ENCODE results near the gene MELTF. TPM values are rescaled to one million over a fixed set of nuclear protein-coding genes. Genes with fewer than 3 reads are reported as not detected.
A peak's percentile ranks its signal among the peaks of the same experiment; 100 is the strongest.

The MELTF gene
- total RNA-seq, 1 experiment from 2014 or later, result 9.2 TPM

GRCh38 chr3:197023998-197024651 lies 5.5 kb downstream of the MELTF start:
- H3K14ac ChIP-seq (ENCODE audit: insufficient read depth, low read length), result no peak overlapping the region
- no peak overlapping the region for H3K23ac ChIP-seq (ENCODE audit: insufficient read length, low read depth, low read length)
- H3K27ac Mint-ChIP-seq, result no peak overlapping the region
- peaks cover 27 to 30% of the 10 kb centered on the region in 2 experiments for H3K4me1 Mint-ChIP-seq
- no peak overlapping the region for H3K27ac ChIP-seq (ENCODE audit: insufficient read length, low read depth, low read length)
- no peaks in the 10 kb centered on the region for H3K9me3 Mint-ChIP-seq
- H3K18ac ChIP-seq (ENCODE audit: insufficient read length, low read depth, low read length), result no peak overlapping the region
- no peak overlapping the region for H4K91ac ChIP-seq (ENCODE audit: insufficient read length, low read depth, low read length)
- DNase-seq, result peak; percentile 33
- H4K5ac ChIP-seq (ENCODE audit: insufficient read length, low read depth, low read length), result no peak overlapping the region
- H2AK5ac ChIP-seq (ENCODE audit: insufficient read length, low read length), result no peak overlapping the region
- no peak overlapping the region for H2AFZ ChIP-seq (ENCODE audit: low read length)
- H2BK15ac ChIP-seq (ENCODE audit: low read depth, low read length), result no peak overlapping the region
- H3K9me3 ChIP-seq (ENCODE audit: control insufficient read depth, low read depth, low read length), result no peaks in the 10 kb centered on the region
- H3K79me1 ChIP-seq (ENCODE audit: insufficient read depth, low read depth, low read length, poor library complexity, severe bottlenecking), result no peaks in the 10 kb centered on the region
- H3K4me3 Mint-ChIP-seq, result no peak overlapping the region
- H4K20me1 ChIP-seq (ENCODE audit: control insufficient read depth, insufficient read depth, insufficient read length), result no peaks in the 10 kb centered on the region
- H3K4ac ChIP-seq (ENCODE audit: low read depth, low read length), result no peak overlapping the region
- no peak overlapping the region for H4K8ac ChIP-seq (replicated peaks; ENCODE audit: insufficient read length, low read depth, low read length)
- H3K9ac ChIP-seq (ENCODE audit: extremely low read depth, insufficient read length, low read length), result no peak overlapping the region
- H3K56ac ChIP-seq (ENCODE audit: insufficient read length, low read depth, low read length), result no peak overlapping the region
- H3K27me3 ChIP-seq (ENCODE audit: insufficient read depth, low read length), result no peaks in the 10 kb centered on the region; the same call in 1 of the 2 replicates
- H3T11ph ChIP-seq (ENCODE audit: low read length), result no peak overlapping the region
- H3K36me3 Mint-ChIP-seq (ENCODE audit: insufficient read depth in 1 of 3, low read depth in 3 of 3), result peaks cover 0 to 7% (median 0%) of the 10 kb centered on the region in 3 experiments; a peak in 1 of 7 replicates
- H3K27me3 Mint-ChIP-seq (ENCODE audit: low read depth), result peaks cover 24% of the 10 kb centered on the region
- H3K4me1 ChIP-seq (ENCODE audit: insufficient read depth, low read length), result no peaks in the 10 kb centered on the region; the same call in 1 of the 2 replicates
- H2BK12ac ChIP-seq (ENCODE audit: insufficient read length, low read depth, low read length), result no peak overlapping the region
- H3K4me2 ChIP-seq (ENCODE audit: insufficient read depth, insufficient read length, low read length), result no peak overlapping the region
- no peak for TF ChIP-seq CTCF (conservative IDR thresholded peaks at IDR 0.05)
- H2BK5ac ChIP-seq (ENCODE audit: insufficient read length, low read length), result no peak overlapping the region
- H3K79me2 ChIP-seq (ENCODE audit: insufficient read depth, low read length), result no peaks in the 10 kb centered on the region
- no peak overlapping the region for H2BK120ac ChIP-seq (ENCODE audit: low read depth, low read length, poor library complexity, severe bottlenecking)
- WGBS (ENCODE audit: extremely low coverage, insufficient read length, low lambda C conversion rate), result no CpG with 5 or more reads among the region's 36 CpGs
- no peaks in the 10 kb centered on the region for H3K23me2 ChIP-seq (ENCODE audit: insufficient read length, low read depth, low read length, poor library complexity, severe bottlenecking)
- H2BK20ac ChIP-seq (ENCODE audit: low read depth, low read length, poor library complexity, severe bottlenecking), result no peak overlapping the region

Data from H9 (cell line).